Keratinocyte (primary cell): ENCODE results near the gene GTSF1L.

ENCODE experiments used
- EZH2 ChIP-seq: IDR thresholded peaks from one replicate; pipeline ENCODE4 v1.6.1; 2012; ENCODE audit warnings: inconsistent platforms, mild to moderate bottlenecking, low read length, moderate library complexity
- TF ChIP-seq, protein P1 (sequence below), 3 experiments: IDR thresholded peaks in 1 of 3; conservative IDR thresholded peaks in 1 of 3; optimal IDR thresholded peaks in 1 of 3; 2 replicates in 2 of 3; 3 replicates in 1 of 3; pipeline versions ENCODE3 to v1.5.1; 2011; ENCODE audit warnings: low read length in 3 of 3, mild to moderate bottlenecking in 3 of 3, moderate library complexity in 2 of 3, control low read depth in 1 of 3, inconsistent platforms in 1 of 3; ENCODE audit not compliant: insufficient read depth in 2 of 3; ENCODE audit errors: extremely low read depth in 1 of 3

DNA sequence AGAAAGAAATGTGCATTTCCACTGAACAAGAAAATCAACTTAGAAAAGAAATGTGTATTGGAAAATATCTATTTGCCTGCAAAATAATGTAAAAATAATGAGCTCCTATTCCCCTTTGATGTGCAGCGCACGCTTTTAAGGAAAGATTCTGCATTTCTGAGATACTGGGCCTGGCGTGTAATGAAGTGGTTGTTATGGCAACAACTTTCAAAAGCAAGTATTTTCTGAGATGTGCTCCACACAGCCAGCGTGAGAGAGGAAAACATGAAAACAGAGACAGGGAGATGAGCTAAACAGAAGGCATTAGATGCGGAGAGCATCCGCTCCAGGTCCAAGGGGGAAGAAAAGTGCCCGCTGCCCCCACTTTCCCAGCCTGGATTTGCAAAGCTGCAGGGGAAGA, 39.1 kb upstream of the GTSF1L start:
- TF ChIP-seq, protein P1, sequence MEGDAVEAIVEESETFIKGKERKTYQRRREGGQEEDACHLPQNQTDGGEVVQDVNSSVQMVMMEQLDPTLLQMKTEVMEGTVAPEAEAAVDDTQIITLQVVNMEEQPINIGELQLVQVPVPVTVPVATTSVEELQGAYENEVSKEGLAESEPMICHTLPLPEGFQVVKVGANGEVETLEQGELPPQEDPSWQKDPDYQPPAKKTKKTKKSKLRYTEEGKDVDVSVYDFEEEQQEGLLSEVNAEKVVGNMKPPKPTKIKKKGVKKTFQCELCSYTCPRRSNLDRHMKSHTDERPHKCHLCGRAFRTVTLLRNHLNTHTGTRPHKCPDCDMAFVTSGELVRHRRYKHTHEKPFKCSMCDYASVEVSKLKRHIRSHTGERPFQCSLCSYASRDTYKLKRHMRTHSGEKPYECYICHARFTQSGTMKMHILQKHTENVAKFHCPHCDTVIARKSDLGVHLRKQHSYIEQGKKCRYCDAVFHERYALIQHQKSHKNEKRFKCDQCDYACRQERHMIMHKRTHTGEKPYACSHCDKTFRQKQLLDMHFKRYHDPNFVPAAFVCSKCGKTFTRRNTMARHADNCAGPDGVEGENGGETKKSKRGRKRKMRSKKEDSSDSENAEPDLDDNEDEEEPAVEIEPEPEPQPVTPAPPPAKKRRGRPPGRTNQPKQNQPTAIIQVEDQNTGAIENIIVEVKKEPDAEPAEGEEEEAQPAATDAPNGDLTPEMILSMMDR (optimal IDR thresholded peaks at IDR 0.05 in 1 of 3, IDR thresholded peaks at IDR 0.05 in 1 of 3, conservative IDR thresholded peaks at IDR 0.05 in 1 of 3; ENCODE audit: extremely low read depth in 1 of 3, insufficient read depth in 2 of 3, low read length in 3 of 3): no peak
- no peak for TF ChIP-seq EZH2
